ENCODE results near the gene RELN.

DNA sequence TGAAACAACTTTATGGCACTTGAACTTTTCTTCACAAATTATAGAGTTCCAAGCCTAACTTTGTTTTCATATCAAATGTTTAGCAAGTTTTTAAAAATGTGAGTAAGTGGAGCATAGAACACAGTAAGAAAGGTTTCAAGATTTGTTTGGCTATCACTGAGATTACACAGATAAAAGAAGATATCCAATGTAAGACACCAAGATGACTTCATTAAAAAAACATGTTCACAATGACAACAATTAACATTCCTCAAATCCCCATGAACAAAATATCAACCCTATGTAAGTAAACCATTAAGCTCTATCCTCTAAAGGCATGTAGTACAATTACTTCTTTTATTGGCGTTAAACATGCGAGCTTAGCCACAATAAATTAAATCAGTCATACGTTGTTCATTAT lies 129.7 kb downstream of the RELN start:
- TF ChIP-seq, protein P1, sequence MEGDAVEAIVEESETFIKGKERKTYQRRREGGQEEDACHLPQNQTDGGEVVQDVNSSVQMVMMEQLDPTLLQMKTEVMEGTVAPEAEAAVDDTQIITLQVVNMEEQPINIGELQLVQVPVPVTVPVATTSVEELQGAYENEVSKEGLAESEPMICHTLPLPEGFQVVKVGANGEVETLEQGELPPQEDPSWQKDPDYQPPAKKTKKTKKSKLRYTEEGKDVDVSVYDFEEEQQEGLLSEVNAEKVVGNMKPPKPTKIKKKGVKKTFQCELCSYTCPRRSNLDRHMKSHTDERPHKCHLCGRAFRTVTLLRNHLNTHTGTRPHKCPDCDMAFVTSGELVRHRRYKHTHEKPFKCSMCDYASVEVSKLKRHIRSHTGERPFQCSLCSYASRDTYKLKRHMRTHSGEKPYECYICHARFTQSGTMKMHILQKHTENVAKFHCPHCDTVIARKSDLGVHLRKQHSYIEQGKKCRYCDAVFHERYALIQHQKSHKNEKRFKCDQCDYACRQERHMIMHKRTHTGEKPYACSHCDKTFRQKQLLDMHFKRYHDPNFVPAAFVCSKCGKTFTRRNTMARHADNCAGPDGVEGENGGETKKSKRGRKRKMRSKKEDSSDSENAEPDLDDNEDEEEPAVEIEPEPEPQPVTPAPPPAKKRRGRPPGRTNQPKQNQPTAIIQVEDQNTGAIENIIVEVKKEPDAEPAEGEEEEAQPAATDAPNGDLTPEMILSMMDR (IDR thresholded peaks at IDR 0.05; ENCODE audit: low read length), result no peak
- no peak for TF ChIP-seq EZH2 (IDR thresholded peaks at IDR 0.05; ENCODE audit: borderline replicate concordance, low read length)

Data from OCI-LY1 (cell line).